ENCODE data around the gene PSMD10. TPM values are rescaled to one million over a fixed set of nuclear protein-coding genes. Genes with fewer than 3 reads are reported as not detected.

Gene PSMD10
- total and polyA plus RNA-seq, 12 donors = 21.1 to 112 (median 50.8) TPM

- intact Hi-C loops (cut with DNase I) = no loop called here
- H3K4me1 ChIP-seq (replicated peaks in 1 of 2) = no peaks in the 10 kb centered on the region
- no peak overlapping the region for H3K27ac ChIP-seq
- no peak for DNase-seq
- no peaks in the 10 kb centered on the region for H3K27me3 ChIP-seq
- TF ChIP-seq CTCF (IDR thresholded peaks at IDR 0.05) = no peak
- 40 to 83% (median 72%) methylated on average over 3 of the region's 3 CpGs for WGBS, 4 donors
- H3K4me3 ChIP-seq = no peak overlapping the region
- no peaks in the 10 kb centered on the region for H3K36me3 ChIP-seq (replicated peaks in 1 of 2)
- no peaks in the 10 kb centered on the region for H3K9me3 ChIP-seq (replicated peaks in 1 of 3)
Observed at GRCh38 chrX:108121291-108121690, 29.9 kb upstream of the PSMD10 start.

- DNase-seq = no peak
- no peak for TF ChIP-seq CTCF (IDR thresholded peaks at IDR 0.05)
- TF ChIP-seq POLR2A (IDR thresholded peaks at IDR 0.05) = no peak
- H3K27ac ChIP-seq = no peak overlapping the region
- H3K4me3 ChIP-seq = no peak overlapping the region
- intact Hi-C loops (cut with DNase I) = no loop called here
- H3K36me3 ChIP-seq (replicated peaks in 1 of 2) = no peaks in the 10 kb centered on the region
- no peaks in the 10 kb centered on the region for H3K9me3 ChIP-seq (replicated peaks in 1 of 3)
- no peaks in the 10 kb centered on the region for H3K27me3 ChIP-seq
- 57 to 85% (median 72%) methylated on average over 3 of the region's 3 CpGs for WGBS, 4 donors
- no peaks in the 10 kb centered on the region for H3K4me1 ChIP-seq (replicated peaks in 1 of 2)
Observed at GRCh38 chrX:108117988-108118387, 26.6 kb upstream of the PSMD10 start.

DNA sequence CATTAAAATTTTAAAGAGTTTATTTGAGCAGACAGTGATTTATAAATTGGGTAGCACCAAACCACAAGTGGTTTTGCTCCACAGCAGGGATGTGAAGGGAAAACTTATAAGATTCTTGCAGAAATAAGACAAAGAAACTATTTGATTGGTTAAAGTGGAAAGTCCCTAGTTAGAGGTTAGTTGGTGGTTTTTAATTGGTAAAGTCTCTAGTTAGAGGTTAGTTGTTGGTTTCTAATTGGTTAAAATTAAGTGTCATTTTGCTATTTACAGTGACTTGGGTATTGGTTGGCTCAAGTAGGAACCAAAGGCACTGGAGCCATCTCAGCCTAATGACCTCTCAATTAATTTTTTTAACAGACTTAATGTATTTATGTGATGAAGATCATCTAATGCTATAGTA is 23.2 kb upstream of the PSMD10 start:
- H3K27ac ChIP-seq = no peak overlapping the region
- no peak for DNase-seq
- no peaks in the 10 kb centered on the region for H3K36me3 ChIP-seq (replicated peaks in 1 of 2)
- H3K9me3 ChIP-seq (replicated peaks in 1 of 3) = no peaks in the 10 kb centered on the region
- H3K4me1 ChIP-seq (replicated peaks in 1 of 2) = no peaks in the 10 kb centered on the region
- no peak overlapping the region for H3K4me3 ChIP-seq
- TF ChIP-seq CTCF (IDR thresholded peaks at IDR 0.05) (no peak), POLR2A (IDR thresholded peaks at IDR 0.05) (no peak)
- no peaks in the 10 kb centered on the region for H3K27me3 ChIP-seq
- intact Hi-C loops (cut with DNase I) = no loop called here

DNA sequence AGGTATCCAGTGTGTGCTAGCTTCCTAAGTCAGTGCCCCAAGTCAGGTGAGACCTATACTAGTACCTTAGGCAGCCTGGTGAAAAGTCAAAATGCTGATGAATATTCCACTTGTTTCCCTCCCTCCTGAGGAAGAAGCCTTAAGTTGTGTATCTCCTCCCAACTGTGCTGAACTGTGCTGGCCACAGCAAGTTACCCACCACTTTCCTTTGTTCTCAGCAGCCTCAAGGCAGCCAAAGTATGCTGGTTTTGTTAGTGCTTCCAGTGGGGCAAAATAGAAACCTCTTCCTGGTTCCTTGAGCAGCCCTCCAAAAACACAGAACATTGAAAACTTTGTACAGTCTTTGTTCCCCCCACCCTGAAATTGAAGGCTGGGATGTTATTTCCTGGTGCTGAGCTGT is 14.1 kb upstream of the PSMD10 start:
- no peak for DNase-seq
- intact Hi-C loops (cut with DNase I) = no loop called here
- no peaks in the 10 kb centered on the region for H3K4me1 ChIP-seq (replicated peaks in 1 of 2)

More for the DNA sequence above, 14.1 kb upstream of the PSMD10 start:
- Histone ChIP-seq H3K36me3 (replicated peaks in 1 of 2) (no peaks in the 10 kb centered on the region), H3K4me3 (no peak overlapping the region), H3K27me3 (no peaks in the 10 kb centered on the region), H3K9me3 (replicated peaks in 1 of 3) (no peaks in the 10 kb centered on the region), H3K27ac (no peak overlapping the region)
- TF ChIP-seq CTCF (IDR thresholded peaks at IDR 0.05) (no peak), POLR2A (IDR thresholded peaks at IDR 0.05) (no peak)

Measured in adrenal gland (tissue), 12 donors.